Measurements from ENCODE around the gene MDC1. TPM values are rescaled to one million over a fixed set of nuclear protein-coding genes. Genes with fewer than 3 reads are reported as not detected.
A peak's percentile ranks its signal among the peaks of the same experiment; 100 is the strongest.

MDC1 gene
- total RNA-seq, 1 donor from 2014 or later = 51.7 TPM

DNA sequence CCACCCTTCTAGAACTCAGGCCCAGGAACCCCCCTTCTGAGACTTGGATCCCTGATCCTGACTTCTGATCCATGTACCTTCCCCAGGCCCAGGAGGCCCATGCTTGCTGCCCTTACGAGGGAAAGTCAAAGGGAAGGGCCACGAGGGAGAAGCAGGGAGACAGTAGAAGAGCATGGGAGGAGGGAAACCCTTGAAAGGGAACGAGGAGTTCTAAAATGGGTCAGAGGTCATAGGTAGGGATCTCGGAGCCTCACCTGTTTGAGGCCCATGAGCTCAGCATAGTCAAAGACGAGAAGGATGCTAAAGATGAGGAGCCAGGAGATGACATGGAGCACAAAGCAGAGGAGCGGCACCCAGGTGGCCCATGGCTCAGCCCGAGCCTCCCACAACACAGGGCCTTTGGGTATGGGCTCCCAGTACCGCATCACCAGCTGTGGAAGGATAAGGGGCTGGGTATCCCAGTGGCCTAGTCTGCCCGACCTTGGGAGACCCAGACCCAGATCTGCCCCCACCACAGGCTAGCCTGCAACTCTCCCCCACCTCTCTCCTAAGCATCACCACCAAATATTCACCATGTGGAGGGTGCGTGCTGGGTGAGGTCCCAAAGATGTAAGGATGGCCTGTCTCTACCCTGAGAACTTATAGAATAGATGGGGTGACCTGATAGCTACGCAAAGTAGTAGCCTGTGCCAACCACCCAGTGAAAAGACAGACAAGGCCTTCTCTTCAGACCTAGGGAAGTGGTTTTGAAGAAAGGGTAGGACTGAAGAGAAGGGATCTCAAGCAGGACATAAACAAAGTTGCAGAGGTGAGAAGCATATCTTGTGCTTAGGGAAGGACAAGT, 27.8 kb downstream of the MDC1 start:
- peaks cover 20% of the 10 kb centered on the region for H3K27me3 Mint-ChIP-seq (ENCODE audit: unreplicated experiment)
- peaks cover 20% of the 10 kb centered on the region for H3K36me3 Mint-ChIP-seq (ENCODE audit: low read depth, unreplicated experiment)
- TF ChIP-seq, protein P1, sequence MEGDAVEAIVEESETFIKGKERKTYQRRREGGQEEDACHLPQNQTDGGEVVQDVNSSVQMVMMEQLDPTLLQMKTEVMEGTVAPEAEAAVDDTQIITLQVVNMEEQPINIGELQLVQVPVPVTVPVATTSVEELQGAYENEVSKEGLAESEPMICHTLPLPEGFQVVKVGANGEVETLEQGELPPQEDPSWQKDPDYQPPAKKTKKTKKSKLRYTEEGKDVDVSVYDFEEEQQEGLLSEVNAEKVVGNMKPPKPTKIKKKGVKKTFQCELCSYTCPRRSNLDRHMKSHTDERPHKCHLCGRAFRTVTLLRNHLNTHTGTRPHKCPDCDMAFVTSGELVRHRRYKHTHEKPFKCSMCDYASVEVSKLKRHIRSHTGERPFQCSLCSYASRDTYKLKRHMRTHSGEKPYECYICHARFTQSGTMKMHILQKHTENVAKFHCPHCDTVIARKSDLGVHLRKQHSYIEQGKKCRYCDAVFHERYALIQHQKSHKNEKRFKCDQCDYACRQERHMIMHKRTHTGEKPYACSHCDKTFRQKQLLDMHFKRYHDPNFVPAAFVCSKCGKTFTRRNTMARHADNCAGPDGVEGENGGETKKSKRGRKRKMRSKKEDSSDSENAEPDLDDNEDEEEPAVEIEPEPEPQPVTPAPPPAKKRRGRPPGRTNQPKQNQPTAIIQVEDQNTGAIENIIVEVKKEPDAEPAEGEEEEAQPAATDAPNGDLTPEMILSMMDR (IDR thresholded peaks at IDR 0.05; ENCODE audit: unreplicated experiment) = no peak
- peaks cover 45% of the 10 kb centered on the region for H3K4me1 Mint-ChIP-seq (ENCODE audit: unreplicated experiment)
- no peak for DNase-seq (ENCODE audit: low spot score)
- no peaks in the 10 kb centered on the region for H3K9me3 Mint-ChIP-seq (ENCODE audit: unreplicated experiment)
- peak overlapping the region; percentile 94 for H3K4me3 Mint-ChIP-seq (ENCODE audit: unreplicated experiment)
- H3K27ac Mint-ChIP-seq (ENCODE audit: unreplicated experiment) = peak overlapping the region; percentile 68

DNA sequence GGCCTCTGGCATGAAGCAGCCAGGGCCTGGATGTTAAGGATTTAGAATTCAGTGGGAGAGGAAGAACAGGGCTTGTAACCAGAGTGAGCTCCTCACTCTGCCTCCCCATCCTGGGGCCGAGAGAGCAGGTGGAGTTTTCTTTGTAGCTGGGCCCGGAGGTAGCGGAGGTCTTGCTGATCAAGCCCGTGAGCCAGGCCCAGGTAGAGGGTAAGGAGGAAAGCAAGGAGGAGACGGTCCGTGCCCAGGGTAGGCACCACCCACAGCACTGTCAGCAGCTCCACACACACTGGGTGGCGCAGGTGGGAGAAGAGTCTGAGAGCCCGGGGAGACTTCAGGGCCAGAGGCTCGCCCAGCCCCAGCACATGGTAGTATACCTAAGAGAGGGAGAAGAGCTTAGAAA, 28.5 kb downstream of the MDC1 start:
- H3K9me3 Mint-ChIP-seq (ENCODE audit: unreplicated experiment) = no peaks in the 10 kb centered on the region
- H3K27me3 Mint-ChIP-seq (ENCODE audit: unreplicated experiment) = peaks cover 23% of the 10 kb centered on the region
- peak overlapping the region; percentile 99 for H3K4me3 Mint-ChIP-seq (ENCODE audit: unreplicated experiment)
- H3K4me1 Mint-ChIP-seq (ENCODE audit: unreplicated experiment) = peaks cover 49% of the 10 kb centered on the region
- TF ChIP-seq, protein P1 (IDR thresholded peaks at IDR 0.05; ENCODE audit: unreplicated experiment) = no peak
- peaks cover 25% of the 10 kb centered on the region for H3K36me3 Mint-ChIP-seq (ENCODE audit: low read depth, unreplicated experiment)
- peak overlapping the region; percentile 89 for H3K27ac Mint-ChIP-seq (ENCODE audit: unreplicated experiment)
- no peak for DNase-seq (ENCODE audit: low spot score)

DNA sequence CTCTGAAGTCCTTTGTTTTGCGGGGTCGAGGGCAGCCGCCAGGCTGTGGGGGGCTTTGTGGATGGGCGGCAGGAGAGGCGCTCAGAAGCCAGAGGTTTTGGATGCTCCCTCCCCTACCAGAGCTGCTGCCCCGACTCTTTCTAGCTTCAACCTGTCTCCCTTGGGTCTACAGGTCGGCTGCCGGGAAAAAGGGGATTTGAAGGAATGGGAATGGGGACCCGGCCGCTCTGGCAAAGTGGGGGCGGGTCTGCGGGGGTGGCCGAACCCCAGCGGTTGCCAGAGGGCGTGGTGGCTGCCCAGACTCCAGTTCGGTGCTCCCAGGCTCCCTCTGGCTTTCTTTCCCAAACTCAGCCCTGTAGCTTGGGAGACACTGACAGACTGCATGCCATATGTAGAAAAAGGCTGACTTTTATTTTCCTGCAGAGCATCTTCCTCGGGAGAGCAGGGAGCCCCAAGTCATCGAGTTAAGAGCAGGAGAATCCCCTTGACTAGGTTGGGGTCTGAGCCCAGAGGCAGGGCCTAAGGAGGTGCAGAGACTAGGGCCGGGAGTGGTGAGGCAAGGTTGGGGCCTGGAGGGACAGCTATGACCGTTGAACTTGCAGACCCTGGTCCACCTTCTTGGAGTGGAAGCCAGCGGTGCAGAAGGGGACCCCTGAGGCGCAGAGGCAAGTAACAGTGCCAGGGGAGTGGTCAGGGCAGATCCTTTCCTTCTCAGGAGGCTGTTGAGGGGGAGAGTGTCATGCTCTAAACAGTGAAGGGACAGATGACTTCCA, 29.2 kb downstream of the MDC1 start:
- Mint-ChIP-seq H3K27ac (ENCODE audit: unreplicated experiment) (peak overlapping the region; percentile 89), H3K27me3 (ENCODE audit: unreplicated experiment) (peaks cover 26% of the 10 kb centered on the region), H3K4me3 (ENCODE audit: unreplicated experiment) (peak overlapping the region; percentile 99), H3K4me1 (ENCODE audit: unreplicated experiment) (peaks cover 52% of the 10 kb centered on the region), H3K36me3 (ENCODE audit: low read depth, unreplicated experiment) (peaks cover 28% of the 10 kb centered on the region), H3K9me3 (ENCODE audit: unreplicated experiment) (no peaks in the 10 kb centered on the region)
- TF ChIP-seq, protein P1 (IDR thresholded peaks at IDR 0.05; ENCODE audit: unreplicated experiment) = no peak
- DNase-seq (ENCODE audit: low spot score) = peak; percentile 21

DNA sequence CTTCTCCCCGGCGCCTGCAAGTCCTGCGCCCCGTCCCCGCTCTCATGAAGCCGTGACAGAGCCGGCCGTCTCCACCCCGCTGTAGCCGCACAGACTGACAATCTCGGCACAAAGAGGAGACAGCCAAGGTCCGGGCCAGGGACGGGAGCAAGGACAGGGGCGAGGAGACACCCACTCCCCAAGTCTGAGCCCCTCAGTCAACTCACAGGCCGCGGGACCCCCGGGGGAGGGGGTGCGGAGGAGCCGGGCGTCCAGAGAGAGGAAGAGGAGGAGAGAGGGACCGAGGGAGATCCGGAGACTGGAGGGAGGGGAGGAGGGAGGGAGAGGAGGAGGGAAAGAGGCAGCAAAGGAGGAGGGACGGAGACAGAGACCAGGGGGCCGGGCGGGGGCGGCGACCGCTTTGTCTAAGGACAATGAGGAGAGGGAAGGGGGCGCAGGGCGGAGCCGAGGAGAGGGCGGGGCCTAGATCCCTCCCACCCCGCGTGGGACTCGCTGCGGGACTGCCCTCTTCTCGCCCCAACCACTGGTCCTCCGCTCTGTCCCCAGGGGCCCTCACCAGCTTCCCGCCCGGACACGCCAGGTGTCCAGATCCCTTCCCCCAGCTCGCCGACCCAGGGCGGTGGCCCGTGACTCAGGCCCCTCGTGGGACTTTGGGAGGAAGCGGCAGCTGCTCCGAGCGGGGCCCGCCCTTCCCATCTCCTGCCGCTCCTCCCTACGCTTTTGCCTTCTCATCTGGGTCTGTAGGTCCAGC, 30.0 kb downstream of the MDC1 start:
- peaks cover 29% of the 10 kb centered on the region for H3K27me3 Mint-ChIP-seq (ENCODE audit: unreplicated experiment)
- peak overlapping the region; percentile 99 for H3K4me3 Mint-ChIP-seq (ENCODE audit: unreplicated experiment)
- no peaks in the 10 kb centered on the region for H3K9me3 Mint-ChIP-seq (ENCODE audit: unreplicated experiment)
- H3K27ac Mint-ChIP-seq (ENCODE audit: unreplicated experiment) = peak overlapping the region; percentile 89
- peaks cover 58% of the 10 kb centered on the region for H3K4me1 Mint-ChIP-seq (ENCODE audit: unreplicated experiment)
- H3K36me3 Mint-ChIP-seq (ENCODE audit: low read depth, unreplicated experiment) = peaks cover 34% of the 10 kb centered on the region
- TF ChIP-seq, protein P1 (IDR thresholded peaks at IDR 0.05; ENCODE audit: unreplicated experiment) = no peak
- DNase-seq (ENCODE audit: low spot score) = peak; percentile 89
